LNCaP clone FGC (cell line): ENCODE measurements around the gene OR2AK2.

ENCODE experiments used
- DNase-seq: peaks from one replicate; pipeline ENCODE4 v3.0.0-alpha.2; 2011; ENCODE audit warnings: low read depth
- H3K4me3 ChIP-seq: 2 replicates; pipeline ENCODE4 v1.5.1; 2011; ENCODE audit warnings: mild to moderate bottlenecking, low read depth, low read length, control low read depth
- CTCF ChIP-seq: IDR thresholded peaks from 2 replicates; pipeline ENCODE4 v1.5.1; 2012; ENCODE audit warnings: mild to moderate bottlenecking; ENCODE audit not compliant: control insufficient read depth, insufficient read depth; ENCODE audit errors: extremely low read depth

Gene OR2AK2

GRCh38 chr1:247966532-247967204, 1.6 kb downstream of the OR2AK2 start:
- no peak overlapping the region for H3K4me3 ChIP-seq
- TF ChIP-seq CTCF = no peak
- DNase-seq = no peak

GRCh38 chr1:247992986-247993385, 28.0 kb downstream of the OR2AK2 start:
- TF ChIP-seq CTCF = no peak
- DNase-seq = no peak
- H3K4me3 ChIP-seq = no peak overlapping the region

GRCh38 chr1:247998811-247999210, 33.8 kb downstream of the OR2AK2 start:
- no peak for DNase-seq
- no peak overlapping the region for H3K4me3 ChIP-seq

GRCh38 chr1:248000169-248000568, 35.1 kb downstream of the OR2AK2 start:
- no peak for TF ChIP-seq CTCF
- no peak for DNase-seq

More at GRCh38 chr1:247998811-247999210, 33.8 kb downstream of the OR2AK2 start:
- no peak for TF ChIP-seq CTCF

GRCh38 chr1:248007778-248008177, 42.7 kb downstream of the OR2AK2 start:
- no peak for DNase-seq
- no peak for TF ChIP-seq CTCF
- no peak overlapping the region for H3K4me3 ChIP-seq

More at GRCh38 chr1:248000169-248000568, 35.1 kb downstream of the OR2AK2 start:
- no peak overlapping the region for H3K4me3 ChIP-seq

- no peak overlapping the region for H3K4me3 ChIP-seq
- TF ChIP-seq CTCF = no peak
- no peak for DNase-seq
Observed at GRCh38 chr1:248009681-248010080, 44.6 kb downstream of the OR2AK2 start.

- no peak within 1 kb of the TSS for H3K4me3 ChIP-seq
- DNase-seq = no peak
- no peak for TF ChIP-seq CTCF
Observed at GRCh38 chr1:248013229-248013710, 48.2 kb downstream of the OR2AK2 start, which contains the start of gene OR2L5. Gene OR2L5 (plus strand): TSS chr1:248013660. CDS start chr1:248021948, 8,288 bp downstream.
